NCI-H446 treated with DMSO at 0.1 percent for 48 hours (cell line): ENCODE measurements around the gene MMP21.

ENCODE experiments used
- DNase-seq: peaks from one replicate; lab custom pipeline; 2025; lab: John Stamatoyannopoulos, UW

The MMP21 gene

GRCh38 chr10:125775491-125776106 is at the start of gene MMP21:
TSS of gene MMP21 (minus strand) at chr10:125775821. CDS start at chr10:125775821, 0 bp downstream.
- no peak for DNase-seq

GRCh38 chr10:125824736-125825135 is 49.1 kb upstream of the MMP21 start:
- DNase-seq: no peak

- no peak for DNase-seq
Measured at GRCh38 chr10:125823663-125824251, 48.1 kb upstream of the MMP21 start.

- peak; percentile 39 for DNase-seq
Measured at GRCh38 chr10:125822878-125823662, 47.4 kb upstream of the MMP21 start, which contains the start of the genes BCCIP and UROS. TSS of gene BCCIP (plus strand) at chr10:125823546. CDS start at chr10:125823558, 12 bp downstream. TSS of gene UROS (minus strand) at chr10:125823258. CDS start at chr10:125816499, 6,759 bp downstream.

GRCh38 chr10:125820701-125821100 is 45.1 kb upstream of the MMP21 start:
- DNase-seq: no peak

- no peak for DNase-seq
Measured at GRCh38 chr10:125817337-125817946, 41.8 kb upstream of the MMP21 start.

GRCh38 chr10:125816548-125816947 is 40.9 kb upstream of the MMP21 start:
- no peak for DNase-seq

- DNase-seq: no peak
Measured at GRCh38 chr10:125815764-125816163, 40.1 kb upstream of the MMP21 start.

- no peak for DNase-seq
Measured at GRCh38 chr10:125812128-125812750, 36.6 kb upstream of the MMP21 start.

GRCh38 chr10:125811251-125811650 is 35.6 kb upstream of the MMP21 start:
- no peak for DNase-seq

- DNase-seq: no peak
Measured at GRCh38 chr10:125808047-125808446, 32.4 kb upstream of the MMP21 start.

- DNase-seq: no peak
Measured at GRCh38 chr10:125802739-125803138, 27.1 kb upstream of the MMP21 start.

GRCh38 chr10:125802131-125802530 is 26.5 kb upstream of the MMP21 start:
- DNase-seq: no peak

GRCh38 chr10:125801574-125801973 is 26.0 kb upstream of the MMP21 start:
- no peak for DNase-seq

GRCh38 chr10:125799451-125800182 is 24.0 kb upstream of the MMP21 start:
- DNase-seq: no peak

- DNase-seq: no peak
Measured at GRCh38 chr10:125797994-125798662, 22.5 kb upstream of the MMP21 start.

GRCh38 chr10:125797424-125797823 is 21.8 kb upstream of the MMP21 start:
- no peak for DNase-seq

- DNase-seq: no peak
Measured at GRCh38 chr10:125795637-125796190, 20.1 kb upstream of the MMP21 start.

GRCh38 chr10:125795128-125795527 is 19.5 kb upstream of the MMP21 start:
- no peak for DNase-seq
